BE2C (cell line): ENCODE measurements around the gene TTC28.

Source experiments
- DNase-seq: peaks from one replicate; pipeline ENCODE4 v3.0.0-alpha.2; 2020
- H3K27me3 ChIP-seq: fragments of 250-450 bp; sonication (Bioruptor Pico); 2 replicates; pipeline ENCODE4 v1.5.1; 2020; ENCODE audit warnings: mild to moderate bottlenecking
- H3K36me3 ChIP-seq: fragments of 250-450 bp; sonication (Bioruptor Pico); 2 replicates; pipeline ENCODE4 v1.5.1; 2020; ENCODE audit warnings: mild to moderate bottlenecking
- H3K4me1 ChIP-seq: fragments of 250-450 bp; sonication (Bioruptor Pico); 2 replicates; pipeline ENCODE4 v1.5.1; 2020
- H3K4me3 ChIP-seq: 2 replicates; pipeline ENCODE4 v1.5.1; 2011; ENCODE audit warnings: low read depth, low read length
- H3K9me3 ChIP-seq: fragments of 250-450 bp; sonication (Bioruptor Pico); 2 replicates; pipeline ENCODE4 v1.5.1; 2020
- CTCF ChIP-seq: IDR thresholded peaks from 2 replicates; pipeline ENCODE4 v1.5.1; 2012; ENCODE audit warnings: mild to moderate bottlenecking, low read depth, low read length

Gene TTC28

GRCh38 chr22:27986937-27987336 lies 692.7 kb downstream of the TTC28 start:
- no peaks in the 10 kb centered on the region for H3K9me3 ChIP-seq
- H3K4me1 ChIP-seq = peaks cover 9% of the 10 kb centered on the region
- H3K4me3 ChIP-seq = no peak overlapping the region
- no peak for TF ChIP-seq CTCF
- no peak for DNase-seq
- no peaks in the 10 kb centered on the region for H3K27me3 ChIP-seq
- H3K36me3 ChIP-seq = peaks cover 30% of the 10 kb centered on the region

GRCh38 chr22:27986459-27986858 lies 693.2 kb downstream of the TTC28 start:
- H3K4me3 ChIP-seq = no peak overlapping the region
- TF ChIP-seq CTCF = no peak
- DNase-seq = no peak
- peaks cover 8% of the 10 kb centered on the region for H3K4me1 ChIP-seq
- no peaks in the 10 kb centered on the region for H3K27me3 ChIP-seq
- no peaks in the 10 kb centered on the region for H3K9me3 ChIP-seq
- peaks cover 29% of the 10 kb centered on the region for H3K36me3 ChIP-seq

GRCh38 chr22:27985323-27986275 lies 694.0 kb downstream of the TTC28 start:
- TF ChIP-seq CTCF = no peak
- no peaks in the 10 kb centered on the region for H3K9me3 ChIP-seq
- peaks cover 29% of the 10 kb centered on the region for H3K36me3 ChIP-seq

GRCh38 chr22:27984723-27985122 lies 694.9 kb downstream of the TTC28 start:
- TF ChIP-seq CTCF = no peak
- Histone ChIP-seq H3K27me3 (no peaks in the 10 kb centered on the region), H3K4me1 (peaks cover 6% of the 10 kb centered on the region), H3K9me3 (no peaks in the 10 kb centered on the region), H3K4me3 (no peak overlapping the region), H3K36me3 (peaks cover 23% of the 10 kb centered on the region)
- DNase-seq = no peak

More at GRCh38 chr22:27985323-27986275, 694.0 kb downstream of the TTC28 start:
- Histone ChIP-seq H3K4me1 (peaks cover 3% of the 10 kb centered on the region), H3K4me3 (no peak overlapping the region), H3K27me3 (no peaks in the 10 kb centered on the region)
- DNase-seq = no peak

- no peak for TF ChIP-seq CTCF
- DNase-seq = no peak
- Histone ChIP-seq H3K9me3 (no peaks in the 10 kb centered on the region), H3K4me3 (no peak overlapping the region), H3K36me3 (peaks cover 22% of the 10 kb centered on the region), H3K4me1 (peaks cover 6% of the 10 kb centered on the region), H3K27me3 (no peaks in the 10 kb centered on the region)
Observed at GRCh38 chr22:27984001-27984695, 695.5 kb downstream of the TTC28 start.

GRCh38 chr22:27983361-27983791 lies 696.3 kb downstream of the TTC28 start:
- H3K27me3 ChIP-seq = no peaks in the 10 kb centered on the region
- no peaks in the 10 kb centered on the region for H3K9me3 ChIP-seq
- H3K4me1 ChIP-seq = peaks cover 6% of the 10 kb centered on the region
- H3K36me3 ChIP-seq = peaks cover 22% of the 10 kb centered on the region
- no peak for DNase-seq
- H3K4me3 ChIP-seq = no peak overlapping the region
- TF ChIP-seq CTCF = no peak
